GM12892 (cell line): ENCODE data around the gene CMTR1.

Source experiments
- DNase-seq: peaks from one replicate; pipeline ENCODE4 v3.0.0; 2011; ENCODE audit not compliant: insufficient read length
- FAIRE-seq: peaks from 2 replicates; lab custom pipeline; 2011; peaks lifted over from hg19 to GRCh38; lab: Jason Lieb, UNC
- POLR2A ChIP-seq: IDR thresholded peaks from 2 replicates; pipeline ENCODE4 v1.6.1; 2011; ENCODE audit warnings: low read depth, low read length, control low read depth
- POLR2AphosphoS5 ChIP-seq: IDR thresholded peaks from 2 replicates; pipeline ENCODE4 v1.6.1; 2011; ENCODE audit warnings: low read depth, low read length, control low read depth
- TAF1 ChIP-seq: IDR thresholded peaks from 2 replicates; pipeline ENCODE4 v1.6.1; 2011; ENCODE audit warnings: low read depth, mild to moderate bottlenecking, control low read depth, low read length, borderline replicate concordance

The CMTR1 gene

GRCh38 chr6:37467718-37468117, 34.7 kb downstream of the CMTR1 start:
- TF ChIP-seq POLR2AphosphoS5 (no peak), TAF1 (no peak), POLR2A (no peak)
- FAIRE-seq (no peak), DNase-seq (no peak)

DNA sequence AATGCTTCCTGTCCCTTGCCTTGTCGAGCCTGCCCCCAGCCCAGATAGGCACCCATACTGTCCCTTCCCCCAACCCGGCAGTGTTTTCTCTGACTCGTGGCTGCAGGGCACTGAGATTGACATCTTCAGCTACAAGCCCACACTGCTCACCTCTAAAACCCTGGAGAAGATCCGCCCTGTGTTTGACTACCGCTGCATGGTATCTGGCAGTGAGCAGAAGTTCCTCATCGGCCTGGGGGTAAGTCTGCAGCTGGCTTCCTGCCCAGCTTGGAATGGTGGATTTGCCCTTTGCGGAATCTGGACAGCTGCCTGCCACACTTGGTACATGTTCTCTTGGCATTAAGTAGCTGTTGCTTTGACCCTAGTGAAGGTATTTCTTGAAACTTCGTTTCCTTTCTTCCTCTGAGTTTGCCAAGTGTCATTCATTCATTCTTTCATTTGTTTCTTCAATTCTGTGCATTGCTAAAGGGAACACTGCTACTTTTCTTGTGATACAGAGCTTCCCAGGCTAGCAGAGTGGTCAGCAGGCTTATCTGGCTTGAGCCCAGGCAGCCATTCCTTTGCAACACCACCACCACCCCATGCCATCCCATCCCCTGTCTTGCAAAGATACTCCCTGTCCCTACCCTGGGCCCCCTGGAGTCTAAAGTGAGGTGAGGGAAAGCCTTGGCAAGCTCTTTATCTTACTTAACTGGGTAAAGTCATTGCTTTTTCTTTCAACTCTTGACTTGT, 40.5 kb downstream of the CMTR1 start:
- no peak for FAIRE-seq
- TF ChIP-seq POLR2AphosphoS5 (no peak), TAF1 (no peak), POLR2A (no peak)
- DNase-seq: no peak

GRCh38 chr6:37474316-37474715, 41.3 kb downstream of the CMTR1 start:
- DNase-seq: no peak
- FAIRE-seq: no peak
- no peak for TF ChIP-seq POLR2A

GRCh38 chr6:37477191-37477590, 44.2 kb downstream of the CMTR1 start:
- FAIRE-seq: no peak
- TF ChIP-seq POLR2A (no peak), POLR2AphosphoS5 (no peak), TAF1 (no peak)
- DNase-seq: no peak

GRCh38 chr6:37477656-37478435, 44.8 kb downstream of the CMTR1 start:
- TF ChIP-seq POLR2AphosphoS5 (no peak), POLR2A (no peak), TAF1 (no peak)
- FAIRE-seq: no peak
- DNase-seq: no peak

- DNase-seq (no peak), FAIRE-seq (no peak)
- no peak for TF ChIP-seq TAF1
Observed at GRCh38 chr6:37478827-37479226, 45.8 kb downstream of the CMTR1 start.

- TF ChIP-seq POLR2AphosphoS5: no peak
- TF ChIP-seq TAF1: no peak
- TF ChIP-seq POLR2A: no peak
- no peak for DNase-seq
Observed at GRCh38 chr6:37479266-37479854, 46.3 kb downstream of the CMTR1 start.

DNA sequence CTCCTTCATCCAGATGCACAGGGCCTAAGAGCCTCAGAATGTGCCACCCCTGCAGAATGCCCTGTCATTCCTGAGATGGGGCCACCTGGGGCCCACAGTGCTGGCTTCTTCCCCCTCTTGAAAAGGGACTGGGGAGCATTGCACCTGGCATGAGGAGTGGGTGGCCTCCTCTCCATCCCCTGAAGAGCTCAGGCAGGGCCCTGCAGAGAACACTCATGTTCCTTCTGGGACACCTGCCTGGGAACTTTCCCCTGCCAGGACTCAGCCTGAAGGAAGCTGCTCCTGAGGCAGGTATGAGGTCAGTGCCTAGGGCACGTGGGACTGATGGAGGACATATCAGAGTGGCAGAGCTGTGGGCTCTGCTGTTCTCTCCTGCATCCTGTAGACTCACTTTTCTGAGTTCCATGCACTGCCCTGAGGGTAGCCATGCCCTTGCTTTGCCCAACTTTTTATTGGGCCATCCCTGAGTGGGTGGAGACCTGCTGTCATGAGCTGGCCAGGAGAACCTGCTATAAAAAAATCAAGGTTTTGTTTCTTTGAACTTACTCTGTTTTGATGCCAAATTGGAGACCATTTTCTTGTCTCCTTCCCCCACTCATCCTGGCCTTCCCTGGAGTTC, 47.2 kb downstream of the CMTR1 start:
- FAIRE-seq: no peak
- no peak for TF ChIP-seq POLR2AphosphoS5
- no peak for TF ChIP-seq TAF1
- no peak for TF ChIP-seq POLR2A
- no peak for DNase-seq

More at GRCh38 chr6:37479266-37479854, 46.3 kb downstream of the CMTR1 start:
- FAIRE-seq: no peak

DNA sequence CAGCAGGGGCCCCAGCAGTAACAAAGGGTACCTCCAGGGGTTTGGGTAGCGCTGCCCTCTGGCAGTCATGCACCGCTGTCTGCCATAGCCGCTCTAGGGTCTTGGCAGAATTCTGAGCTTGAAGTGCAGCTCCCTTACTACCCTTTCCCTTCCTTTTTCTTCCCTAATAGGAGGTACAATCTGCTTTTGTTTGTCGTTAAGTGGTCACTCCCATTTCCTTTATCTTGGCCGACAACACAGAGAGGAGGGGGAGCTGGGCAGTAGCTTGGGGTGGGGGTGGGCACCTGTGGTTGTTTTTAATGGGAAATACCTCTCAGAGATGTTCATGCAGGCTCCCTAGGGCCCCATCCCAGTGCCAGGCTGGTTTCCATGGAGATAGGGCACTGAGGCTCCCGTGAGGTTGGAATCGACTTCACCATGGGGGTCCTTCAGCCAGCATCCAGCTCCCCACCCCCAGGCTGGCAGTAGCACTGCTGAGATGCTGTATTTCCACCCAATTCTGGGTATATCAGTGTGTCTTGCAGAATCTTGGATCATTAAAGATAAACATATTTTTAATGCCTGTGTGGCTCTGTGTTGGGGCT, 48.0 kb downstream of the CMTR1 start:
- DNase-seq (no peak), FAIRE-seq (no peak)
- TF ChIP-seq POLR2A (no peak), TAF1 (no peak), POLR2AphosphoS5 (no peak)

DNA sequence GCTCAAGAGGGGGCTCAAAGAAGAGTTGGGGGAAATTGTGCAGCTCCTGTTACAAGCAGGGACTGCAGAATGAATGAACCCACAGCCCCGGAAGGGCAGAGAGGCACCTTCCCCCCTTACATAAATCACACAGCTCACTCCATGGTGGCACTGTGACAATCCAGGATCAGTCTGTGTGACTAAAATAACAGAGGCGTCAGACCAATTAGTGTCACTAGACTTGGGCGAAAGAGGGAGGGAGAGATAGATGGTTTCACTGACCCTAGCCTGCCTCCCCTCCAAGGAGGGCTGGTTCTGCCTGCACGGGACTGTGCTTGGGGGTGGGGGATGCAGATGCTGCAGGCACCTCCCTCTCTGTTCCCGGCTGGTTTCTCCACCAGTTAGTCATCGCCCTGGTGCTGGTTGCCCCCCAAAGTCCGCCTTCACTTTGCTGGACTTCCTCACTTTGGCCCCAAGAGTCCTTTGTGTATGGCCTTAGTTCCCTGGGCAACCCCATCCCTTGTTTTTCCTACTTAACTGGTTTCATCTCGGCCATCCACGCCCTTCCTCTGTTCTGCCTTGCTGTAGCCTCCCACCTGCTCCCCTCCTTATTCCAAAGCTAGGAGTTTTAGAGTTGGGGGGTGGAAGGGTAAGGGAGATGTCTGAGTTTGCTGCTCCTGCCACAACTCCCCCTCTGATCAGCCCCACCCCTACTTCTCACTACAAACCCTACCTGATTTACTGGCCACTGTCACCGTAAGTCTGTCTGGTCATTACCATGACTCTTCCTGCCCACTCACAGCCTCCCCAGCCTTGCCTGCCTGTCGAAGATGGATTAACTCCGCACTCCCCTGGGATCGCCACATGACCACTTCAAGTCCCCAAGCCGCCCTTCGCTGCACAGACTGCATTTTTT, 48.9 kb downstream of the CMTR1 start:
- FAIRE-seq (no peak), DNase-seq (no peak)
- TF ChIP-seq TAF1: no peak
- TF ChIP-seq POLR2AphosphoS5: no peak
- TF ChIP-seq POLR2A: no peak
